K562 (cell line): Measurements from ENCODE around the gene UBXN4. TPM values are rescaled to one million over a fixed set of nuclear protein-coding genes. Genes with fewer than 3 reads are reported as not detected.

Experiments used
- ATAC-seq: fragments of 200-7000 bp; cut with Tn5 transposase; 3 replicates; pipeline ENCODE4 v1.9.1; 2020; ENCODE audit warnings: moderate library complexity
- BruUV-seq: library from RNA; stranded (reverse); fragments of 400-500 nt; replicated peaks from 2 replicates; lab custom pipeline; 2021; lab: Mats Ljungman, UMichigan
- CTCF ChIA-PET: fragments of 300-600 bp; formaldehyde crosslinking; extraction: SDS; loops from one replicate; lab custom pipeline; 2021; ENCODE audit warnings: low intra/inter-chr PET ratio; lab: Yijun Ruan, JAX
- POLR2A ChIA-PET: fragments of 300-600, 350-650 bp; sonication (Branson Sonifier 250); formaldehyde crosslinking; extraction: SDS; loops from one replicate; lab custom pipeline; 2021; ENCODE audit warnings: antibody characterized with exemption, inconsistent platforms; lab: Yijun Ruan, JAX
- DNase-seq, 4 experiments: peaks; one replicate each; pipeline versions ENCODE4 v3.0.0 to v3.0.0-alpha.2; 2011 to 2018; ENCODE audit warnings: low spot score in 3 of 4, mixed read lengths in 3 of 4; ENCODE audit errors: extremely low read depth in 1 of 4
- FAIRE-seq: peaks from 2 replicates; lab custom pipeline; 2011; peaks lifted over from hg19 to GRCh38; lab: Jason Lieb, UNC
- H2AFZ ChIP-seq: 2 replicates; pipeline ENCODE4 v1.6.0; 2011; ENCODE audit warnings: low read depth, low read length, control low read depth, inconsistent platforms
- H3K27ac ChIP-seq: fragments of 200-600 bp; 3 replicates; pipeline ENCODE4 v1.8.0; 2011; ENCODE audit warnings: low read depth, mild to moderate bottlenecking, control low read depth, inconsistent platforms, low read length, moderate library complexity, mixed read lengths; ENCODE audit errors: extremely low read depth
- H3K27me3 ChIP-seq, 2 experiments: fragments of 300-600 bp in 1 of 2; 2 replicates in 1 of 2; 3 replicates in 1 of 2; pipeline versions ENCODE4 v1.6.0 to v1.8.0; 2011; ENCODE audit warnings: inconsistent platforms in 2 of 2, low read length in 2 of 2, mild to moderate bottlenecking in 1 of 2, mixed read lengths in 1 of 2, moderate library complexity in 1 of 2; ENCODE audit not compliant: control insufficient read depth in 2 of 2, insufficient read depth in 2 of 2
- H3K36me3 ChIP-seq: fragments of 300-600 bp; 3 replicates; pipeline ENCODE4 v1.8.0; 2011; ENCODE audit warnings: mild to moderate bottlenecking, low read length, inconsistent platforms; ENCODE audit not compliant: control insufficient read depth, insufficient read depth
- H3K4me1 ChIP-seq, 2 experiments: fragments of 200-600 bp in 1 of 2; replicated peaks in 1 of 2; 2 replicates in 1 of 2; 3 replicates in 1 of 2; pipeline versions ENCODE4 v1.5.1 to v1.8.0; 2011; ENCODE audit warnings: inconsistent platforms in 2 of 2, low read length in 2 of 2, mild to moderate bottlenecking in 1 of 2, mixed read lengths in 1 of 2, moderate library complexity in 1 of 2; ENCODE audit not compliant: control insufficient read depth in 2 of 2, insufficient read depth in 2 of 2
- H3K4me2 ChIP-seq: 2 replicates; pipeline ENCODE4 v1.6.1; 2011; ENCODE audit warnings: low read length, control low read depth, inconsistent platforms, mixed read lengths; ENCODE audit not compliant: insufficient read depth
- H3K4me3 ChIP-seq: fragments of 200-600 bp; sonication (generic), shearing (Covaris generic); 2 replicates; pipeline ENCODE4 v1.5.1; 2016; ENCODE audit warnings: control low read depth, inconsistent platforms
- H3K79me2 ChIP-seq: fragments of 200-600 bp; 3 replicates; pipeline ENCODE4 v1.8.0; 2011; ENCODE audit warnings: low read length, inconsistent platforms; ENCODE audit not compliant: control insufficient read depth, insufficient read depth
- H3K9ac ChIP-seq, 2 experiments: 2 replicates each; pipeline versions ENCODE4 v1.6.0 to v1.6.1; 2011; ENCODE audit warnings: low read depth in 2 of 2, low read length in 2 of 2, control low read depth in 1 of 2, inconsistent platforms in 1 of 2, mild to moderate bottlenecking in 1 of 2, mixed read lengths in 1 of 2; ENCODE audit not compliant: insufficient read depth in 1 of 2
- H3K9me1 ChIP-seq: one replicate; pipeline ENCODE4 v1.6.0; 2011; ENCODE audit warnings: inconsistent platforms, mild to moderate bottlenecking, low read length, moderate library complexity; ENCODE audit not compliant: control insufficient read depth, insufficient read depth
- H3K9me3 ChIP-seq: replicated peaks from 2 replicates; pipeline ENCODE4 v1.5.1; 2011; ENCODE audit warnings: low read depth, low read length, inconsistent platforms; ENCODE audit not compliant: control insufficient read depth, insufficient read depth
- H4K20me1 ChIP-seq: replicated peaks from 2 replicates; pipeline ENCODE4 v1.6.1; 2011; ENCODE audit warnings: low read length, inconsistent platforms, mixed read lengths; ENCODE audit not compliant: control insufficient read depth, insufficient read depth
- MAFG ChIP-seq: fragments of 450-650 bp; conservative IDR thresholded peaks from 2 replicates; pipeline ENCODE4 v1.6.1; 2016; ENCODE audit warnings: missing genetic modification characterization, missing compliant biosample characterization
- NR2C2 ChIP-seq, 2 experiments: fragments of 200-800 bp in 1 of 2; sonication (Bioruptor generic) in 1 of 2; sonication (generic) in 1 of 2; formaldehyde crosslinking in 1 of 2; IDR thresholded peaks; 2 replicates each; pipeline versions ENCODE4 v1.6.1 to v1.8.0; 2016 to 2022; ENCODE audit warnings: mild to moderate bottlenecking in 1 of 2, missing compliant biosample characterization in 1 of 2, missing genetic modification characterization in 1 of 2, missing genetic modification reagents in 1 of 2
- RBFOX2 ChIP-seq: fragments of 200-400 bp; formaldehyde crosslinking; IDR thresholded peaks from 2 replicates; pipeline ENCODE4 v1.6.1; 2017; ENCODE audit warnings: low read depth, mild to moderate bottlenecking, low read length, moderate library complexity
- TCF3 ChIP-seq: sonication (generic); formaldehyde crosslinking; IDR thresholded peaks from 2 replicates; pipeline ENCODE4 v1.4.0; 2020; ENCODE audit warnings: mild to moderate bottlenecking, missing genetic modification reagents
- ZNF3 ChIP-seq: fragments of 250-450 bp; sonication (Bioruptor Pico); IDR thresholded peaks from 2 replicates; pipeline ENCODE4 v1.5.0; 2021; ENCODE audit warnings: mild to moderate bottlenecking, moderate library complexity
- WGBS: fragments of 100-300 bp; shearing (Covaris generic); methylation state at CpG from one replicate; pipeline ENCODE4 v1.1.6; 2016; ENCODE audit warnings: low coverage, mixed read lengths; ENCODE audit not compliant: insufficient coverage; ENCODE audit errors: missing lambda C conversion rate; 5-methylcytosine and 5-hydroxymethylcytosine counted together
- in situ Hi-C: fragments of 300-500 bp; cut with MboI; formaldehyde crosslinking; loops from 4 replicates; pipeline ENCODE4 v1.15.0; 2018; ENCODE audit warnings: inconsistent platforms, mixed read lengths
- intact Hi-C: fragments of 100-400 bp; cut with micrococcal nuclease; formaldehyde crosslinking; loops from 2 replicates; pipeline ENCODE4 v1.14.2; 2022
- polyA plus RNA-seq, 8 experiments: library from polyadenylated mRNA; depleted of rRNA in 4 of 8; stranded (reverse) in 5 of 8; unstranded in 3 of 8; fragments of >200 nt; fragmentation: Nextera tagmentation in 2 of 8; fragmentation: Illumina TruSeq in 1 of 8; extraction: Ambion mirVana in 2 of 8; extraction: Trizol in 1 of 8; gene quantifications; 2 replicates each; pipeline versions ENCODE4 v1.2.1 to v1.2.3, GENCODE V29; 2011 to 2014; ENCODE audit warnings: inconsistent platforms in 1 of 8, missing spikeins in 1 of 8
- total RNA-seq, 7 experiments: library from RNA; depleted of rRNA in 6 of 7; stranded (reverse); fragments of >200 nt in 6 of 7; fragmentation: Illumina TruSeq in 2 of 7; extraction: Trizol in 2 of 7; gene quantifications; 2 replicates each; pipeline versions ENCODE4 v1.2.1 to v1.2.3, GENCODE V29; 2011 to 2021; ENCODE audit warnings: low replicate concordance in 1 of 7

The UBXN4 gene
- total and polyA plus RNA-seq, 9 of the 15 experiments (the other 6 are each of a cell fraction or from before 2014, with no cell fraction given), result 30.4 to 127 (median 55.3) TPM

DNA sequence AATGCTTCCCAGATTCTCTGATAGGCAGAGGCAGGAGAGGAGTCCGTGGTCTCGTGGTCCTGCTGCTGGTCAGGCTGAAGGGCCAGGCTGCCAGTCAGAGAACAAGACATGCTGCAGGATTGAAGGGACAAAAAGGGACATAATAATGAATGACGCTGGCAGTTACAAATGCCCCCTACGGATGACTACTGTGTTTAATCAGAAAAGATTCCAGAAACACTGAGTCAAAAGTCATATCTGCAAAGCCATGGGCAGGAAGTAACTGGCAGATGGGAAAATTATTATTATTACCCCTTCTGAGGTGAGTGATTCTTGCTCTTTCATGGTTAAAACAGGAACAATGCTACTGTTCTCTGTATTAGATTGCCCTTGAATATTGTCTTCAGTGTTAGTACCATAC, 76.3 kb downstream of the UBXN4 start:
- no peak overlapping the region for H3K4me2 ChIP-seq
- H3K9me1 ChIP-seq, result no peaks in the 10 kb centered on the region
- 0% methylated on average over 4 of the region's 4 CpGs for WGBS
- POLR2A ChIA-PET, result no interaction called here
- ATAC-seq, result no peak
- CTCF ChIA-PET, result no interaction called here
- H3K9me3 ChIP-seq, result no peaks in the 10 kb centered on the region
- H3K79me2 ChIP-seq, result no peaks in the 10 kb centered on the region
- no TSS peak for BruUV-seq
- no peak for FAIRE-seq
- H2AFZ ChIP-seq, result no peak overlapping the region
- H3K4me1 ChIP-seq, result no peaks in the 10 kb centered on the region
- no peak overlapping the region for H3K4me3 ChIP-seq
- DNase-seq, result no peak
- in situ Hi-C loops, result no loop called here
- no peak overlapping the region for H3K27ac ChIP-seq
- intact Hi-C loops, result loop anchor here (5.0 kb wide), 1 partner anchor 559 kb away; no protein-coding TSS in a partner anchor
- no peak overlapping the region for H3K9ac ChIP-seq
- H4K20me1 ChIP-seq, result no peaks in the 10 kb centered on the region
- no peak for TF ChIP-seq MAFG
- no peak for TF ChIP-seq RBFOX2
- TF ChIP-seq NR2C2 (CRISPR knock-in tag; IDR thresholded peaks at IDR 0.05), result no peak
- TF ChIP-seq NR2C2 (tag; IDR thresholded peaks at IDR 0.05), result no peak
- TF ChIP-seq ZNF3, result no peak
- no peak for TF ChIP-seq TCF3 (CRISPR knock-in tag)
- no peaks in the 10 kb centered on the region for H3K36me3 ChIP-seq
- H3K27me3 ChIP-seq, result peaks cover 50 to 62% of the 10 kb centered on the region in 2 experiments
